GM21723 (cell line): ENCODE data around the gene MYLK3.
"Not testable (repeated sequence)": the region's sequence is repeated elsewhere in the genome, so short reads cannot be mapped to it uniquely, and the experiment has no call there.

Experiments used
- ATAC-seq: cut with Tn5 transposase; IDR thresholded peaks from one replicate; pipeline ENCODE4 v1.9.1; 2021; ENCODE audit warnings: mild to moderate bottlenecking, moderate library complexity; ENCODE audit not compliant: unreplicated experiment

The MYLK3 gene

GRCh38 chr16:46690281-46691178, 57.6 kb downstream of the MYLK3 start:
- no peak for ATAC-seq

- peak; percentile 74 for ATAC-seq
Measured at GRCh38 chr16:46689365-46690280, 58.5 kb downstream of the MYLK3 start, which contains the start of gene ORC6. Gene ORC6, plus strand, starts transcription at chr16:46689659. Its CDS starts 47 bp downstream, at chr16:46689706.

GRCh38 chr16:46688654-46689364, 59.3 kb downstream of the MYLK3 start, which contains the start of gene VPS35:
Gene VPS35, minus strand, starts transcription at chr16:46689178. Its CDS starts 45 bp downstream, at chr16:46689133.
- peak; percentile 86 for ATAC-seq

- no peak for ATAC-seq
Measured at GRCh38 chr16:46688101-46688653, 60.0 kb downstream of the MYLK3 start.

DNA sequence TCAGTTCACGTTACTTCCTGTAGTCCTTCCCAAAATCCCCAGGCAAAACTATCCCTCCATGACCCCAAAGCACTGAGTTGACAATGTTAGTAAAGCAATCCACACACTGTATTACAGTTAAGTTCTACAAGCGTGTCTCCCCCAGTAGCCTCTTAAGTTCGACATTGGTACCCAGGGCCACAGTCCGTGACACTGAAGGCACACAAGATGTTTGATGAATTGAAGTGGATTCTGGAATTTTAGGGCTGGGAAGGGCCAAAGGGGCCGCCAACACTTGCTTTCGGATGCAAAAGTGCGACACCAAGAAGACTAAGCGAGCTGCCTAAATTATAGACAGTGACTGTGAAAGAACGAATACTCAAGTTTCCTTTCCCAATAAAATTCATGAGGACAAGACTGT, 60.7 kb downstream of the MYLK3 start:
- ATAC-seq: no peak

DNA sequence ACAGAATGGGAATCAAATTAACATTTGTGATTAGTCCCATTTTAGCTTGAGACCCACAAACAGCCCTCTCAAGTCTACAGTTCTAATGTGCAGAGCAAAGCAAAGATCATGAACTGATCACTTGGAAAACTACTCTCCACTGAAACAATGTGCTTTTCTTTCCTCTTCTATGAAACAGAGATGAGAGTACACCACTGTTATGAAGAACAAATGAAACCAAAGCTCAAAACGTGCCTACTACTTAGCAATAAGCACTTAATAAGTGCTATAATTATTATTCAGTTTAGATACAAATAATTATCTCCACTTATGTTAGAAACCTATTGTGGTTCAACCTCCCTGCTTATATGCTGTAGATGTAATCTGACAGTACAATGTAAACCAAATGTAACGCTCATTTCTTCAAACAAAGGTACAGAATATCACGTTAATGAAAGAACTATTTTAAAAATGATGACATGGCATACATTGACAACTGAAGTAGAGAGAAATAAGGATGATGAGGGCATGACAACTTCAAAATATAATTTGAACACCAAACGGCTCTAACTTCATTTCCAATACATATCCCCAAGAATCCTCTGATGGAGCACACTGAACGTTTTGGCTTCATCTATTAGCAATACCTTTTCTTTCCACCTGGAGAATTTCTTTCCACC, 61.2 kb downstream of the MYLK3 start:
- no peak for ATAC-seq

- ATAC-seq: not testable (repeated sequence)
Measured at GRCh38 chr16:46681867-46682266, 66.3 kb downstream of the MYLK3 start.

DNA sequence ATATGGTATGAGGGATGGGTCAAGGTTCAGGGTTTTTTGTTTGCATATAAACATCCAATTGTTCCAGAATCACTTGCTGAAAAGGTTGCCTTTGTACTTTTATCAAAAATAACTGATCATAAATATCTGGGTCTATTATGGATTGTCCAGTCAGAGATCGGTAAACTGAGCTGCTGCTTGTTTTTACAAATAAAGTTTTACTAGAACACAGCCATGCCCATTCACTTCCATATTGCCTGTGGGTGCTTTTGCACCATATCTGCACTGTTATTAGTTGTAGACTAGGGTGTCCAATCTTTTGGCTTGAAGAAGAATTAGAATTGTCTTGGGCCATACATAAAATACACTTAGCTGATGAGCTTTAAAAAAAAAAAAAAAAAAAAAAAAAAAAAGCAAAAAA, 70.2 kb downstream of the MYLK3 start:
- ATAC-seq: not testable (repeated sequence)

DNA sequence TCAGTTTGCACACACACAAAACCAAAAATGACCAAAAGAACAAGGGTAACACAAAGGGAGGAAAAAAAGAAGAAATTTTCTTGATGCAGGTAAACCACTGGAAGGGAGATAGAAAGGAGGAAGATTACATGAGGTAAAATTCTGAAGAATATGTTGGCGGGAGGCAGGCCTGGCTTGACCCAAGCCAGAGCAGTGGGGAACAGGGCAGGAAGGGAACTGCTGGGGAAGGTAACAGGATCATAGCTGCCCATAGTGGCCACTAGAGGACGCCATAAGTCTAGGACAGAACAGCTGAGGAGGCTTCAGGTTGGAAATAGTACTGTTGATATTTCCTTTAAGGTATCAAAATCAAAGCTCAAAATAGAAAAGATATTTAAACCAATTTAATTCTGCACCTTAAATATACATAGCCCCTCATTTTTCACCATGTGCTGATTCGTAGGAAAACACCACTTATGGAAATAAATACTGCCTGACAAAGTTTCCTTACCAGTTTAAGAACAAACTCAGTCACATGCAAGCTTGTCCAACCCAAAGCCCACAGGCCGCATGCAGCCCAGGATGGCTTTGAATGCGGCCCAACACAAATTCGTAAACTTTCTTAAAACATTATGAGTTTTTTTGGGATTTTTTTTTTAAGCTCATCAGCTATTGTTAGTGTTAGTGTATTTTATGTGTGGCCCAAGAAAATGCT, 74.7 kb downstream of the MYLK3 start:
- ATAC-seq: peak; percentile 88

- no peak for ATAC-seq
Measured at GRCh38 chr16:46662123-46662522, 86.0 kb downstream of the MYLK3 start.

DNA sequence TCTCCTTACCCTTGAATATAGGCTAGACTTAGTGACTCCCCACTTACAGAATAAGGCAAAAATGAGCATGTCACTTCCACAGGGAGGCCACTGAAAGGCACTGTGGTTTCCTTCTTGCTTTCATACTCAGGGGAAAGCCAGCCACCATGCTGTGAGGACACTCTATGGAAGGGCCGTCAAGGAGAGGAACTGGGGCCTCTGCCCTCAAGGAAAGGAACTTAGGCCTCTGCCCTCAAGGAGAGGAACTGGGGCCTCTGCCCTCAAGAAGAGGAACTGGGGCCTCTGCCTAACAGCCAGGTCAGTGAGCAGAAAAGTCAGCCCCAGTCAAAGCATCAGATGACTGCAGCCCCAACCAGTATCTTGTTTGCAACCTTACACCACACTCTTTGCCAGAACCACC, 89.2 kb downstream of the MYLK3 start:
- ATAC-seq: peak; percentile 96
